Myocyte (in vitro differentiated cells): ENCODE results near the gene KLRB1. TPM values are rescaled to one million over a fixed set of nuclear protein-coding genes. Genes with fewer than 3 reads are reported as not detected.
"Not testable (repeated sequence)": the region's sequence is repeated elsewhere in the genome, so short reads cannot be mapped to it uniquely, and the experiment has no call there.

ENCODE experiments used
- DNase-seq: peaks from one replicate; pipeline ENCODE4 v3.0.0-alpha.2; 2012; ENCODE audit warnings: low read depth
- total RNA-seq: library from RNA; depleted of rRNA; stranded (reverse); fragments of >200 nt; gene quantifications from 2 replicates; pipeline ENCODE4 v1.2.3, GENCODE V29; 2014

Gene KLRB1
- total RNA-seq, 1 donor from 2014 or later: not detected

DNA sequence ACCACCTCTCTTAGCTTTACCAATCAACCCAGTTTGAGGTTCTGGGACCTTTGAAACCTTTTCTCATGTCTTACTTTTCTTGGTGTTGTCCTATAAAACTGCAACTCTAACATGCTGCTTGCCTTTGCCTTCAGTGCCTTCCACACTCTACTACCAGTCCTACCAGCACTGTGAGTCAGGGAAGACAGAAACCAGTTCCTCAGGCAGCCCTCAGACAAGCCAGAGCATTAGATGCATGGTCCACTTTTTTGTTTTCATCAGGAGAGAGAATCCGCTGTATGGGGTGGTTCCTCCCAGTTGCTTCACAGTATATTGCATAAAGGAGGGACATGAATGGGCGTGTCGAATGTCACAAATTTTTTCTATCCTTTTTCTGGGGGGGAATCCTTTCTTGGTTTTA lies 17.3 kb upstream of the KLRB1 start:
- DNase-seq: no peak

DNA sequence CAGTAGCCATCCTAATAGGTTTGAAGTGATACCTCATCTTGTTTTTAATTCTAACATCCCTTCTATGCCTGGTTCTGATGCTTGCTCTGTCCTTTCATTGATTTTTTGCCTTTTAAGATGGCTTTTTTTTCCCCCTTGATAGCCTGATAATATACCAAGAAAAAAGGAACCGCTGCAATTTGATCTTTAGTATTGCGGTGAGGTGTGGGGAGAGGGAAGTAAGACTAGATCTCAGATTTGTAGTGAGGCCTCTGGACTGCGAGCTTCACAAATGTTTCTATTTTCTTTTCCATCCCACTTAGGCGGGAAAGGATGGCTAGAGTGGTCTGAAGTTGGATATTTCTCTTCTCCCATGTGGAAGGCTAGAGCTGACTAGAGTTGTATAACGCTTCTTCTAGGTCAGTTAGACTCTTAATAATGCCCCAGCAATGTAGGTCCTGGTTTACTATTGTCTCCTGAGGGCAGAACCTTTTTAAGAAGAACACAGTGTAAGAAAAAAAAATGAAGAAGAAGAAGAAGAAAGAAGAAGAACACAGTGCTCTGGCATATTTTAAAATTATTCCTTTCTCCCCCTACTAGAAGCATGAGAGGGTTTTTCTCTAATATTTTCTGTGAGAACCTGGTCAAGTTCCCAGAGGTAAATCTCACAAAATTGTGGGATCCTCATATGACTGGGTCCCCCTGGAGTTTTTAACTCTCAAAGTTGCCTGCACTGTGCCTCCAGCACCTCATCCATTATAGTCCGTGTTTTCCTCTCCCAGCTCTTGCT lies 11.9 kb upstream of the KLRB1 start:
- no peak for DNase-seq

GRCh38 chr12:9618906-9619305 lies 11.2 kb upstream of the KLRB1 start:
- DNase-seq: not testable (repeated sequence)

- no peak for DNase-seq
These were observed 9.4 kb upstream of the KLRB1 start for GRCh38 chr12:9617124-9617523.

DNA sequence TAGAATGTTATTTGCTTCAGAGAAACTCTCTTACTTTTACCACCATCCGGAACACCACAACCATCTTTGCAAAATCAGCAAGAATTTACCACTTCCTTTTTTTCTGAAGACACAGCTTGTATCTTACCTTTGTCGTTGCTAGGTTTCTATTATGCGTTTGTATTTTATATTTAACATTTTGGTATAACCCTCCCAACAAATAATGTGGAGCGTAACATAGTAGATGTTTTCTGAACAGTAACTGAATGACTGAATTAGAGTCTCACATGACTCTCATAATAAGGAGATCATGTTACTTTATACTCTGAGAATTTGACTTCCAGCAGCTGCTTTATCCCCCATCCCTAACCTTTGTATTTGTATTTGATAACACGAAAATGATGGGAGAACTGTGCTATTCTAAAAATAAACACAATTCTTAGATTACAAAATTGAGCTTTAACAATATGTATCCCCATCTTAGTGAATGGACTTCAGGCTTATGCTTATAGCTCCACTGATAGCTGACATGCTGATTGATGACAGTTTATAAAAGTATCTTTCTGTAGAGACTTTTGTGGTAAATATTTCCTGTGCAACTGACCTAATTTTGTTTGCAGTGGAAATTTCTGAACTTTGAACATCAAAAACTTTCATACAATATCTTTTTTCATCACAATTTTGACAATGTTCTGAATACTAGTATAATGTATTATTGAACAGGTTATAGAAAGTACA lies 7.9 kb upstream of the KLRB1 start:
- peak; percentile 18 for DNase-seq

GRCh38 chr12:9610606-9611005 lies 2.9 kb upstream of the KLRB1 start:
- not testable (repeated sequence) for DNase-seq

DNA sequence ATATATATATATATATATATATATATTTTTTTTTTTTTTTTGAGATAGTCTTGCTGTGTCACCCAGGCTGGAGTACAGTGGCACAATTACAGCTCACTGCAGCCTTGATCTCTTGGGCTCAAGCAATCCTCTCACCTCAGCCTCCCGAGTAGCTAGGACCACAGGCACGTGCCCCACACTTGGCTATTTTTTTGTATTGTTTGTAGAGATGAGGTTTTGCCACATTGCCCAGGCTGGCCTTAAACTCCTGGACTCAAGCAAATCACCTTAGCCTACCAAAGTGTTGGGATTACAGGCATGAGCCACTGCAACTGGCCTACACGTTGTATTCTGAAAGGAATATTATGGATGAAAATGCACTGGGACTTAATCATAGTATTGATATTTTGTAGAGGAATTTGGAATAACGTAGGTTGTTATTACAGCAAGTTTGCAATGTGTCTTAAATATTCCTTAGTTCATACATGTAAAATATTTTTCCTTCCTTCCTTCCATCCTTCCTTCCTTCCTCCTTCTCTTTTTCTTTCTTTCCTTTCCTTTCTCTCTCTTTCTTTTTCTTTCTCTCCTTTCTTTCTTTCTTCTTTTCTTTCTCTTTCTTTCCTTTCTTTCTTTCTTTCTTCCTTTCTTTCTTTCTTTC lies 862 bp downstream of the KLRB1 start:
- DNase-seq: no peak

DNA sequence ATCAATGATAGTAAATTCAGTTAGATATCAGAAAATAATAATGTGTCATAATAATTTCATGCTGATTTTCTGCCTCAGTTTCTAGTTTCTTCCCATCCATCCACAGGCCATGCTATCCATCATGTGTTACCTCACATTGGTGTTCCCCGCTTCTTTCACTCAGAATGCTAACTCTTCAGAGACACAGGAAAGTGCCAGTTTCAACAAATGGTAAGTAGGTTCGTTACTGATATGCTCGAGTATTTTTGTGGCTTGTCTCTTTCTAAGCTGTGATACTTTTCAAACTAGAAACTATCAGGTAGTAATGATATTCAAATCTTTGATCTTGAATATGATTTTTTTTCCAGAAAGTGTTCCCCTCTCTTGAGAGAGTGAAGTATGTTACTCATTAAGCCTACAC lies 1.5 kb downstream of the KLRB1 start:
- DNase-seq: no peak

DNA sequence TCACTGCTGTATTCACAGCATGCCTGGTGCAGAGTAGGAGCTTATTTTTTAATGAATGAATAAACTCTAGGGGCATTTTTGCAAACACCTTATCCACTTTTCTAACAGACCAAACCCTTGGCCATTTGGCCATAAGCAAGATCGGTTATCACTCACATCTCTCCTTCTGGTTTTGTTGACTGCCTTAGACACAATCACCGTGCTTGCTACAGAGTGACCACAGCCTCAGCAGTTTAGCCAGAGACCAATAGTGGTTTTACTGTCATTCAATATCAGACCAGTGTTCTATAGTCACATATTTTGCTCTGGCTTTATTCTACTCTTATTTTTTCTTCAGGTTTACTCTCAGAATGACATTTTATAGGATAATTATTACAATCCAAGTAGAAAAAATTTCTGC lies 2.2 kb downstream of the KLRB1 start:
- no peak for DNase-seq

DNA sequence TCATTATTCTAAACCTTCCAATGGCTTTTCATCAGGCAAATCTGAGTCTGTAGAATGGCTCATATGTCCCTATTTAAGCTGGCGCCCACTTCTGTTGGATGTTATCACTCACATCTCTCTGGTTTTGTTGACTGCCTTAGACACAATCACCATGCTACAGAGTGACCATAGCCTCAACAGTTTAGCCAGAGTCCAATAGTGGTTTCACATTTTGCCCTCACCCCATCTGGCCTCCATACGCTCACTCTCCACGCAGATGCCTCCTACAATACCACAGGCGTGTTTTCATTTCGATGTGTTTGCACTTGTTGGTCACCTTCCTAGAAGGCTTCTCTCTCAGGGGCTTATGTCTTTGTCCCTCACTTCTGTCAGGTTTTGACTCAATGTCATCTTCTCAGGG lies 3.4 kb downstream of the KLRB1 start:
- no peak for DNase-seq

- not testable (repeated sequence) for DNase-seq
These were observed 7.3 kb downstream of the KLRB1 start for GRCh38 chr12:9600426-9600825.

GRCh38 chr12:9598363-9598762 lies 9.4 kb downstream of the KLRB1 start:
- no peak for DNase-seq

GRCh38 chr12:9597365-9597764 lies 10.4 kb downstream of the KLRB1 start:
- no peak for DNase-seq

- DNase-seq: no peak
These were observed 17.3 kb downstream of the KLRB1 start for GRCh38 chr12:9590441-9590840.

GRCh38 chr12:9588749-9589148 lies 19.0 kb downstream of the KLRB1 start:
- DNase-seq: peak; percentile 5

DNA sequence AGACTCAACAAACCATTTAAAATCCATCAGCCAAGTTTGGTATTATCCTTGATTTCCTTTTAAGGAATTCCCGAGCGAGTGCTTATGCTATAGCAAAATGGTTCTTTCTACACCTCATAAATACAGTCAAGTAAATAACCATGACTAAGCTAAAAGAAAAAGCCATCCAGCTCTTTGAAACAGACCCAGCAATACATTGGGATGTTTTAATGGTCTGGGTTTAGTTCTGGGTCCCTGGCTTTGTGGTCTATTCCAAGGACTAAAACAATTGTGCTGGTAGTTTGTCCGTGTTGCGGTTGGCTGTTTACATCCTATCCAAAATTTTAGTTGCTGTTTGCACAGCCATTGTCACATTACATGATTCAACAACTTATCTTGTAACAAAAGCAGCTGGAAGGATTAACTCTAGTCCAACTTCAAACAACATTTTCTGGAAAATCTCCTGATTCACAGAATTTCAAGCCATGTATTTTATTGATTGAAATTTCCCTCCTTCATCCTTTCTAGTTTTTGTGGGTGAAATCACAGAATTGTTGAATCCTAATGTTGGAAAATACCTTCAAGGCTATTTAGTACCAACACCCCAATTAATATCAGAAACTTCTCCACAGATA lies 19.6 kb downstream of the KLRB1 start:
- no peak for DNase-seq

DNA sequence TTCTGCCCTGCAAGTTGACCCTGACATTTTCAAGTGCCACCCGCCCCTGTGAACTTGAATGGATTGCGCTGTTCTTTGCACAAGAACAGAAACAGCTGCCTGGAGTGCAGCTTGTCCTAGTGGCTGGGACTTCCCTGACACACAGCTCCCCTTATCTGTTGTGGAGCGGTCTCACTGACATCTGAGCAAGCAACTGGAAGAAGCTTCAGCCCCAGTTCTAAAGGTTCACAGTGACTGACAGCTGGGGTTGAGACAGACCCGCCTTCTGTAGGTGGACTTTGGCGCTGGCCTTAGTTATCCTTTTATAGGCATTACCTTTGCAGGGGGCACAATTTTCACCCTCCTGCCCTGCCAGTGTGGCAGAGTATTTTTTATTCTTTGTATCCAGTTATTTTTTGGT lies 30.0 kb downstream of the KLRB1 start:
- not testable (repeated sequence) for DNase-seq

DNA sequence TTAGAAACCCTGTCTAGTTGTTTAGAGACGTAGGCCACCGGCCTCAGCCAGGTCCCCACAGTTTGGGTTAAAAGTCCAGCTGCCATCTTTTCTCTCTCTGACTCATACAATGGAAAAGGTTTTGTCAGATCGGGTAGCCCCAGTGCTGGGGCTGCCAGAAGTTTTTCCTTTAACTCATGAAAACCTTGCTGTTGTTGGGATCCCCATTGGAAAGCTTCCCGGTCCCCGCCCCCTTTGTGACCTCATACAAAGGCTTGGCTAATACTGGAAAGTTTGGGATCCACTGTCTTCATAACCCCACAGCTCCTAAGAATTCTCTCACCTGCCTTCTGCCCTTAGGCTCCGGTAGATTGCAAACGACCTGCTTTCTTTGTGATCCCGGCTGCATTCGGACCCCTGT lies 40.6 kb downstream of the KLRB1 start:
- not testable (repeated sequence) for DNase-seq

DNA sequence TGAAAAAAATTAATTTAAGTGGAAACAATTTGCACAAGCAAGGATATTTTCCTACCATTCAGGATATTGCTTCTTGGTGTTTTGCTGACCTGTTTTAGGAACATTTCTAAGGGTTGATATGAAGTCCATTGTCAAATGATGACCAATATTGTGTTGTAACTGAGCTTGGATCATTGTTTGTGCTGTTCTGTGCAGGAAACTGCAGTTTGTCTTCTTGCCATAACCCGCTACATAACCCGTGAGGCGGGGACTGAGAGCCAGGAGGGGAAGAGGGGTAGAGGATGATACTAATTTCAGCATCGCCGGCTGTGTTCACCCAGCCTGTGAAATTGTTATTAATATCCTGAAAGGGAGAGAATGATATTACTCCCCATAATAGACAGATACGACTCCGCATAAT lies 41.6 kb downstream of the KLRB1 start:
- not testable (repeated sequence) for DNase-seq

- not testable (repeated sequence) for DNase-seq
These were observed 43.3 kb downstream of the KLRB1 start for GRCh38 chr12:9564418-9564817.

- not testable (repeated sequence) for DNase-seq
These were observed 44.8 kb downstream of the KLRB1 start for GRCh38 chr12:9562841-9563453.
